ENCODE data around the gene SLC35F3. TPM values are rescaled to one million over a fixed set of nuclear protein-coding genes. Genes with fewer than 3 reads are reported as not detected.

The SLC35F3 gene
- total RNA-seq, 1 donor from 2014 or later: 0.25 TPM

GRCh38 chr1:234078143-234078542 is 173.7 kb downstream of the SLC35F3 start:
- H3K27me3 Mint-ChIP-seq (ENCODE audit: low read depth): peaks cover 41% of the 10 kb centered on the region
- H3K4me1 Mint-ChIP-seq: no peaks in the 10 kb centered on the region
- no peak overlapping the region for H3K27ac Mint-ChIP-seq
- no peak for DNase-seq (ENCODE audit: low spot score in 2 of 2, unreplicated experiment in 2 of 2)
- H3K9me3 Mint-ChIP-seq: no peaks in the 10 kb centered on the region
- no peaks in the 10 kb centered on the region for H3K36me3 Mint-ChIP-seq
- no peak for TF ChIP-seq CTCF (IDR thresholded peaks at IDR 0.05; ENCODE audit: unreplicated experiment)
- no peak overlapping the region for H3K4me3 Mint-ChIP-seq

GRCh38 chr1:234079896-234080295 is 175.4 kb downstream of the SLC35F3 start:
- DNase-seq (ENCODE audit: low spot score in 2 of 2, unreplicated experiment in 2 of 2): no peak
- Mint-ChIP-seq H3K27ac (no peak overlapping the region), H3K4me3 (no peak overlapping the region), H3K4me1 (no peaks in the 10 kb centered on the region), H3K9me3 (no peaks in the 10 kb centered on the region), H3K27me3 (ENCODE audit: low read depth) (peaks cover 46% of the 10 kb centered on the region), H3K36me3 (no peaks in the 10 kb centered on the region)
- no peak for TF ChIP-seq CTCF (IDR thresholded peaks at IDR 0.05; ENCODE audit: unreplicated experiment)

- TF ChIP-seq CTCF (IDR thresholded peaks at IDR 0.05; ENCODE audit: unreplicated experiment): no peak
- Mint-ChIP-seq H3K4me3 (no peak overlapping the region), H3K27me3 (ENCODE audit: low read depth) (peaks cover 66% of the 10 kb centered on the region), H3K4me1 (no peaks in the 10 kb centered on the region), H3K36me3 (no peaks in the 10 kb centered on the region), H3K27ac (no peak overlapping the region), H3K9me3 (no peaks in the 10 kb centered on the region)
- DNase-seq (ENCODE audit: low spot score in 2 of 2, unreplicated experiment in 2 of 2): no peak
These were observed 179.0 kb downstream of the SLC35F3 start for GRCh38 chr1:234083460-234083859.

- peaks cover 4% of the 10 kb centered on the region for H3K4me1 Mint-ChIP-seq
- H3K9me3 Mint-ChIP-seq: peaks cover 11% of the 10 kb centered on the region
- H3K4me3 Mint-ChIP-seq: no peak overlapping the region
- H3K27me3 Mint-ChIP-seq (ENCODE audit: low read depth): peaks cover 71% of the 10 kb centered on the region
- no peaks in the 10 kb centered on the region for H3K36me3 Mint-ChIP-seq
- DNase-seq (ENCODE audit: low spot score in 2 of 2, unreplicated experiment in 2 of 2): no peak
- H3K27ac Mint-ChIP-seq: no peak overlapping the region
- TF ChIP-seq CTCF (IDR thresholded peaks at IDR 0.05; ENCODE audit: unreplicated experiment): no peak
These were observed 184.9 kb downstream of the SLC35F3 start for GRCh38 chr1:234089396-234089795.

- no peak for DNase-seq (ENCODE audit: low spot score in 2 of 2, unreplicated experiment in 2 of 2)
- Mint-ChIP-seq H3K4me1 (peaks cover 4% of the 10 kb centered on the region), H3K27me3 (ENCODE audit: low read depth) (peaks cover 66% of the 10 kb centered on the region), H3K36me3 (no peaks in the 10 kb centered on the region), H3K9me3 (peaks cover 11% of the 10 kb centered on the region), H3K27ac (no peak overlapping the region), H3K4me3 (no peak overlapping the region)
- TF ChIP-seq CTCF (IDR thresholded peaks at IDR 0.05; ENCODE audit: unreplicated experiment): no peak
These were observed 186.0 kb downstream of the SLC35F3 start for GRCh38 chr1:234090212-234091064.
